ENCODE measurements around the gene ROBO1.

DNA sequence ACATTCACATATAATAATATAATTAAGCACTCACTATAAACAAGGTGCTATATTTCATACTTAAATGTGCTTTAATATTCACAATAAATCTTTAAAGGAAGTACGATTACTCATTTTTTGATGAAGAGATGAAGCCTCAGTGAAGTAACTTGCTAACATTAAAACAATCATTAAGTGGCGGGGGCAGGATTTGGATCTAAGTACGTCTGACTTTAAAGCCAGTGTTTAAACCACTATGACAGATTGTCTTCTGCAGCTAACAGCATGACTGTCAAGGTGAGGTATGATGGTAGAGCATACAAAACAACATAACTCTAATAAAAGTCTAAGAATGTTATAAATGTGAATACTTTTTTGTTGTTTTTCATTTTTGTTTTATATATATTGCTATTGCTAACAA lies 862.1 kb downstream of the ROBO1 start:
- TF ChIP-seq EZH2 (optimal IDR thresholded peaks at IDR 0.05; ENCODE audit: low read depth, low read length) (no peak), CTCF (IDR thresholded peaks at IDR 0.05; ENCODE audit: low read length) (no peak), EZH2phosphoT487 (IDR thresholded peaks at IDR 0.05; ENCODE audit: low read length) (no peak)

Measured in MM.1S (cell line).